ENCODE measurements around the gene NUP98.
A peak's percentile ranks its signal among the peaks of the same experiment; 100 is the strongest.
"Not testable (repeated sequence)": the region's sequence is repeated elsewhere in the genome, so short reads cannot be mapped to it uniquely, and the experiment has no call there.

The NUP98 gene

GRCh38 chr11:3643102-3643546 is 154.2 kb downstream of the NUP98 start:
- not testable (repeated sequence) for DNase-seq (ENCODE audit: low read depth in 1 of 2, low spot score in 1 of 2)

DNA sequence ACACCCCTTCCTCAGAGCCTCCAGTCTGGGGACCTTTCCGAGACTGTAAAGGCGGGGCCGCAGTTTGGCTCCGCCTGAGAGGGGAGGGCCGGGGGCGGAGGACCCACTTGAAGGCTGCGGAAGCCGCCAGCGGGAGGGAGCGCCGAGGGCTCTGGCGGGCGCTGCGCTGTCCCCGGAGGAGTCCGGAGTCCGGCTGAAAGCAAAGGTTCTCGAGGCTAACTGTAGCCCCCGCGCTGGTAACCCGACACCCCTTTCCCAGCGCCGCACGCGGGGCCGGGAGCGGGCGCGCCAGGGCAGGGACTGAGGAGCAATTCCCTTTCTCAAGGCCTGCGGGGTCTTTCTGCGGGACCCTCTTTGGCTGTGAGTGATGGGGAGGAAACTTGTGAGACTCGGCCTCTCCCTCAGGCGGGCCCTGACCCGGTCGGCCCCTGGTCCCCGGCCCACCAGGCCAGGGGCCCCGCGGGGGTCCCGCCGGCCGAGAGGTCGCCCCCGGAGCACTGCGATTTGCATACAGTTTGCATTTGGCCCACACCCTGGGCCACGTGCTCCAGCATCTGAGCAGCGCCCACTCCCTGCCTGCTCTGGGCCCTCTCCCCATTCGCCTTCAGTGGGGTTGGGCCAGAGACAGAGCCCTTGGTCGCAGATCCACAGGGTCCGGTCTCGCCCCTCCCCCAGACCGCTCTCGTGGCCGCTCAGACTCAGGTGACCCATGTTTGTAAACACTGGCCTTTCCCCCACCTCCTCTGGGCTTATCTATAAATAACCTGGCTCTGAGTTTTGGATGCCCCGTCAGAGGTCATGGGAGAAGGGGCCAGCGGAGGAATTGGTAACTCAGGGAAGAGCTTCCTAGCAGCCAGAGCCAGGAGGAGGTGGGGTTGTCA is 155.0 kb downstream of the NUP98 start:
- peak; percentile 53 to 55 for DNase-seq (ENCODE audit: low read depth in 1 of 2, low spot score in 1 of 2)

- DNase-seq (ENCODE audit: low read depth in 1 of 2, low spot score in 1 of 2): no peak
Measured at GRCh38 chr11:3641701-3642070, 155.7 kb downstream of the NUP98 start, which contains the start of gene ART5. ART5 (minus strand) TSS chr11:3641992; CDS start chr11:3641862, 130 bp downstream.

DNA sequence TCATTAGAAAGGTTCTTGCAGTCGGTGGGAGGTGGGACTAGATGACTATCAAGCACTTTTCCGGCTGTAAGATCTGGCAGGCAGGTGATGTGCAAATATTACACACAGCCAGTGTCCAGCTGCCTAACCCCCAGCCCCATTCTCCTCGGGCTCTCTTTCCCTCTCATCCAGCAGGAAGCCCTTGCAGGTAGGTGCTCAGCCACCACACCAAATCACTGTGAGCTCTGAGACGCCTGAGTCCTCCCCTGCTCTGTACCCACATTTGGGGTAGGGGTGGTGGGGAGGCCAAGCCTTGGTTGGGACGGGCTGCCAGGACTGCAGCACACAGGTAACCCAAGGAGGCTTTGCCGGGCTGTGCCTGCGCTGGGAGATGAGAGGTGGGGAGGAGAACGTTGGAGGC is 156.2 kb downstream of the NUP98 start:
- no peak for DNase-seq (ENCODE audit: low read depth in 1 of 2, low spot score in 1 of 2)

DNA sequence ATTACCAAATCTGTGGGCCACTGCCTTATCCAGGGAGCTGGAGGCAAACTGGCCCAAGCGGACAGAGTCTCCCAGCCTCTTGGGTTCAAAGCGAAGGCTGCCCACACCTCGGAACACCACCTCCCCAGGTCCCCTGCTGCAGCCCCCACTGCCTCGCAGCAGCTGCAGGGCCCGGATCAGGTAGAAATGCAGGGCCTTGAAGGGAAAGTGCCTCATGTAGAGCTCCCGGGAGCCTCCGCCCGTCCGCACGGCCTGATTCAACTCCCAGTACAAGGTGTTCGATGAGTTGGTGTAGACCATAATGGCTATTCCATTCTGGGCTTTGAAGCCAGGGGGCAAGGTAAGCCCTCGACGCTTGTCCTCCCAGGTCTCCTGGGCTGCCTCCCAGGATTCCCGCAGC is 157.5 kb downstream of the NUP98 start:
- no peak for DNase-seq (ENCODE audit: low read depth in 1 of 2, low spot score in 1 of 2)

DNA sequence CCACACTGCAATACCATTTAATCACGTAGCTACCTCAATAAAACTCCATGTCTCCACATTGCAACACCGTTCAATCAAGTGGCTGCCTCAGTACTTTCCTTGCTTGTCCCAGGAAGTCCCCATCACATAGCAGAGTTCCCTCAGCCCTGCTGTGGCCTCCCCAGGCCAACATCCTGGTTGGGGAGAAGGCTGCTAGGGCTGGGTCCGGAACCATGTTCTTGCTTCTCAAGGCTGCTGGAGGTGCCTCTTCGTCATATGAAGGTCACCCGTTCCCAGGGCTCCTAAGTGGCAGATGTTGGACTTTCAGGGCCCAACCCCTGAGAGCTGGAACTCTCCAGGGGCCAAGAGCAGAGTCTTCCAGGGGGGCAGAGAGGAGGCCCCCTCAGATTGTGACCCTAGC is 158.8 kb downstream of the NUP98 start:
- DNase-seq (ENCODE audit: low read depth in 1 of 2, low spot score in 1 of 2): no peak

GRCh38 chr11:3637201-3637600 is 160.2 kb downstream of the NUP98 start:
- DNase-seq (ENCODE audit: low read depth in 1 of 2, low spot score in 1 of 2): no peak

- no peak for DNase-seq (ENCODE audit: low read depth in 1 of 2, low spot score in 1 of 2)
Measured at GRCh38 chr11:3635641-3636375, 161.5 kb downstream of the NUP98 start.

- no peak for DNase-seq (ENCODE audit: low read depth in 1 of 2, low spot score in 1 of 2)
Measured at GRCh38 chr11:3632070-3632660, 165.2 kb downstream of the NUP98 start.

DNA sequence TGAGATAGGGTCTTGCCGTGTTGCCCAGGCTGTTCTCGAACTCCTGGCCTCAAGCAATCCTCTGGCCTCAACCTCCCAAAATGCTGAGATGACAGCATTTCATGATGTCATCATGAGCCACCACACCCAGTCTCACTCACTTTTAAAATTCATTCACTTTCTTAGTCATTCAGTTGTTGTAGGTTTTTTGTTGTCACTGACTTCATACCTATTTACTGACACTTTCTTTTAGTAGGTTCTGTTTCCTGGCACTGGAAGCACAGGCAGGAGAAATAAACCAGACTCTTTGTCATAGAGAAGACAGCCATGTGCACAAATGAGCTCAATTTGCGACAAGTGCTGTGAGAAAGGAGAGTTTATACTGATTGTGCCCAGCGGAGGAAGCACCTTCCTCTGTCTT is 166.0 kb downstream of the NUP98 start:
- no peak for DNase-seq (ENCODE audit: low read depth in 1 of 2, low spot score in 1 of 2)

DNA sequence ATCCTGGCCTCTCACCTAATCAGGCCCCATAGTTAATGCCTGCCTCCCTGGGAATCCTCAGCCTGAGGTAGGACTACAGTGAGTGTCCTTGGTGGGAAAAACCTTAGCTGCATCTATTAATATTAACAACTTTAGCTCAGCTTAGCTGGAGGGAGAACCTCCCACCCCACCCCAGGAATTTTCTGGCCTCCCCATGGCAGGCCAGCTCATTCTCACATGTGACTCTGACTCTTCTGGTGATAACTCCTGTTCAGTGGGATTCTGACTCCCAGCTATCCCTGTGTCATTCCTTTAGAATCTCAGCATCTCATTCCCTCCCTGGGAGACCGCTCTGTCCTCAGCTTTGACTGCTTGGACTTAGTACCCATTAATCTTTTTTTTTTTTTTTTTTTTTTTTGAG is 170.1 kb downstream of the NUP98 start:
- no peak for DNase-seq (ENCODE audit: low read depth in 1 of 2, low spot score in 1 of 2)

- no peak for DNase-seq (ENCODE audit: low read depth in 1 of 2, low spot score in 1 of 2)
Measured at GRCh38 chr11:3626250-3626960, 170.9 kb downstream of the NUP98 start.
